ENCODE measurements around the gene DLL4.

Gene DLL4

GRCh38 chr15:40915116-40915661 is 14.0 kb upstream of the DLL4 start:
- Histone ChIP-seq H3K9ac (ENCODE audit: low read depth in 1 of 2, low read length in 2 of 2) (no peak overlapping the region), H3K4me1 (ENCODE audit: control insufficient read depth in 2 of 2, insufficient read depth in 2 of 2, low read length in 2 of 2) (no peaks in the 10 kb centered on the region), H3K9me3 (ENCODE audit: control insufficient read depth in 2 of 2, low read length in 2 of 2) (no peaks in the 10 kb centered on the region), H3K27me3 (ENCODE audit: control insufficient read depth in 2 of 2, insufficient read depth in 2 of 2, low read length in 2 of 2) (no peaks in the 10 kb centered on the region), H3K4me3 (ENCODE audit: low read length in 2 of 2) (no peak overlapping the region), H3K36me3 (ENCODE audit: control insufficient read depth in 2 of 2, insufficient read depth in 2 of 2, low read length in 2 of 2) (no peaks in the 10 kb centered on the region), H3K27ac (ENCODE audit: low read depth in 2 of 2, low read length in 2 of 2) (no peak overlapping the region)

GRCh38 chr15:40915679-40916078 is 13.5 kb upstream of the DLL4 start:
- Histone ChIP-seq H3K9me3 (ENCODE audit: control insufficient read depth in 2 of 2, low read length in 2 of 2) (no peaks in the 10 kb centered on the region), H3K4me1 (ENCODE audit: control insufficient read depth in 2 of 2, insufficient read depth in 2 of 2, low read length in 2 of 2) (no peaks in the 10 kb centered on the region), H3K9ac (ENCODE audit: low read depth in 1 of 2, low read length in 2 of 2) (no peak overlapping the region), H3K36me3 (ENCODE audit: control insufficient read depth in 2 of 2, insufficient read depth in 2 of 2, low read length in 2 of 2) (no peaks in the 10 kb centered on the region), H3K27me3 (ENCODE audit: control insufficient read depth in 2 of 2, insufficient read depth in 2 of 2, low read length in 2 of 2) (no peaks in the 10 kb centered on the region), H3K4me3 (ENCODE audit: low read length in 2 of 2) (no peak overlapping the region), H3K27ac (ENCODE audit: low read depth in 2 of 2, low read length in 2 of 2) (no peak overlapping the region)

- Histone ChIP-seq H3K9ac (ENCODE audit: low read depth in 1 of 2, low read length in 2 of 2) (no peak overlapping the region), H3K4me3 (ENCODE audit: low read length in 2 of 2) (no peak overlapping the region), H3K36me3 (ENCODE audit: control insufficient read depth in 2 of 2, insufficient read depth in 2 of 2, low read length in 2 of 2) (no peaks in the 10 kb centered on the region), H3K4me1 (ENCODE audit: control insufficient read depth in 2 of 2, insufficient read depth in 2 of 2, low read length in 2 of 2) (peaks cover 3 to 7% of the 10 kb centered on the region in 2 donors), H3K27ac (ENCODE audit: low read depth in 2 of 2, low read length in 2 of 2) (no peak overlapping the region), H3K9me3 (ENCODE audit: control insufficient read depth in 2 of 2, low read length in 2 of 2) (no peaks in the 10 kb centered on the region), H3K27me3 (ENCODE audit: control insufficient read depth in 2 of 2, insufficient read depth in 2 of 2, low read length in 2 of 2) (no peaks in the 10 kb centered on the region)
Measured at GRCh38 chr15:40917585-40917984, 11.6 kb upstream of the DLL4 start.

- H3K9me3 ChIP-seq (ENCODE audit: control insufficient read depth in 2 of 2, low read length in 2 of 2) = no peaks in the 10 kb centered on the region
- H3K9ac ChIP-seq (ENCODE audit: low read depth in 1 of 2, low read length in 2 of 2) = no peak overlapping the region
- no peaks in the 10 kb centered on the region for H3K36me3 ChIP-seq (ENCODE audit: control insufficient read depth in 2 of 2, insufficient read depth in 2 of 2, low read length in 2 of 2)
- H3K4me3 ChIP-seq (ENCODE audit: low read length in 2 of 2) = no peak overlapping the region
- H3K27ac ChIP-seq (ENCODE audit: low read depth in 2 of 2, low read length in 2 of 2) = peak overlapping the region in 1 of 2 donors; percentile 23
- peaks cover 9 to 13% of the 10 kb centered on the region in 2 donors for H3K4me1 ChIP-seq (ENCODE audit: control insufficient read depth in 2 of 2, insufficient read depth in 2 of 2, low read length in 2 of 2)
- no peaks in the 10 kb centered on the region for H3K27me3 ChIP-seq (ENCODE audit: control insufficient read depth in 2 of 2, insufficient read depth in 2 of 2, low read length in 2 of 2)
Measured at GRCh38 chr15:40918146-40918798, 10.9 kb upstream of the DLL4 start.

- H3K27me3 ChIP-seq (ENCODE audit: control insufficient read depth in 2 of 2, insufficient read depth in 2 of 2, low read length in 2 of 2) = no peaks in the 10 kb centered on the region
- no peaks in the 10 kb centered on the region for H3K9me3 ChIP-seq (ENCODE audit: control insufficient read depth in 2 of 2, low read length in 2 of 2)
- H3K27ac ChIP-seq (ENCODE audit: low read depth in 2 of 2, low read length in 2 of 2) = peak overlapping the region in 1 of 2 donors; percentile 23
- no peak overlapping the region for H3K9ac ChIP-seq (ENCODE audit: low read depth in 1 of 2, low read length in 2 of 2)
- H3K4me1 ChIP-seq (ENCODE audit: control insufficient read depth in 2 of 2, insufficient read depth in 2 of 2, low read length in 2 of 2) = peaks cover 9 to 13% of the 10 kb centered on the region in 2 donors
- H3K4me3 ChIP-seq (ENCODE audit: low read length in 2 of 2) = no peak overlapping the region
- no peaks in the 10 kb centered on the region for H3K36me3 ChIP-seq (ENCODE audit: control insufficient read depth in 2 of 2, insufficient read depth in 2 of 2, low read length in 2 of 2)
Measured at GRCh38 chr15:40918799-40919392, 10.2 kb upstream of the DLL4 start.

- Histone ChIP-seq H3K4me3 (ENCODE audit: low read length in 2 of 2) (no peak overlapping the region), H3K9me3 (ENCODE audit: control insufficient read depth in 2 of 2, low read length in 2 of 2) (no peaks in the 10 kb centered on the region), H3K27ac (ENCODE audit: low read depth in 2 of 2, low read length in 2 of 2) (peak overlapping the region in 1 of 2 donors; percentile 38), H3K9ac (ENCODE audit: low read depth in 1 of 2, low read length in 2 of 2) (no peak overlapping the region), H3K4me1 (ENCODE audit: control insufficient read depth in 2 of 2, insufficient read depth in 2 of 2, low read length in 2 of 2) (peaks cover 24 to 28% of the 10 kb centered on the region in 2 donors), H3K27me3 (ENCODE audit: control insufficient read depth in 2 of 2, insufficient read depth in 2 of 2, low read length in 2 of 2) (peaks cover 8 to 10% of the 10 kb centered on the region in 2 donors), H3K36me3 (ENCODE audit: control insufficient read depth in 2 of 2, insufficient read depth in 2 of 2, low read length in 2 of 2) (no peaks in the 10 kb centered on the region)
Measured at GRCh38 chr15:40921949-40922607, 7.1 kb upstream of the DLL4 start.

- Histone ChIP-seq H3K27me3 (ENCODE audit: control insufficient read depth in 2 of 2, insufficient read depth in 2 of 2, low read length in 2 of 2) (peaks cover 13% of the 10 kb centered on the region in 2 donors), H3K9ac (ENCODE audit: low read depth in 1 of 2, low read length in 2 of 2) (no peak overlapping the region), H3K4me1 (ENCODE audit: control insufficient read depth in 2 of 2, insufficient read depth in 2 of 2, low read length in 2 of 2) (peaks cover 28 to 31% of the 10 kb centered on the region in 2 donors), H3K27ac (ENCODE audit: low read depth in 2 of 2, low read length in 2 of 2) (peak overlapping the region in 1 of 2 donors; percentile 38), H3K36me3 (ENCODE audit: control insufficient read depth in 2 of 2, insufficient read depth in 2 of 2, low read length in 2 of 2) (no peaks in the 10 kb centered on the region), H3K4me3 (ENCODE audit: low read length in 2 of 2) (no peak overlapping the region), H3K9me3 (ENCODE audit: control insufficient read depth in 2 of 2, low read length in 2 of 2) (no peaks in the 10 kb centered on the region)
Measured at GRCh38 chr15:40922608-40923005, 6.5 kb upstream of the DLL4 start.

- Histone ChIP-seq H3K4me3 (ENCODE audit: low read length in 2 of 2) (no peak overlapping the region), H3K27ac (ENCODE audit: low read depth in 2 of 2, low read length in 2 of 2) (no peak overlapping the region), H3K27me3 (ENCODE audit: control insufficient read depth in 2 of 2, insufficient read depth in 2 of 2, low read length in 2 of 2) (peaks cover 13% of the 10 kb centered on the region in 2 donors), H3K9ac (ENCODE audit: low read depth in 1 of 2, low read length in 2 of 2) (no peak overlapping the region), H3K9me3 (ENCODE audit: control insufficient read depth in 2 of 2, low read length in 2 of 2) (no peaks in the 10 kb centered on the region), H3K36me3 (ENCODE audit: control insufficient read depth in 2 of 2, insufficient read depth in 2 of 2, low read length in 2 of 2) (no peaks in the 10 kb centered on the region), H3K4me1 (ENCODE audit: control insufficient read depth in 2 of 2, insufficient read depth in 2 of 2, low read length in 2 of 2) (peaks cover 33 to 34% of the 10 kb centered on the region in 2 donors)
Measured at GRCh38 chr15:40923551-40923950, 5.6 kb upstream of the DLL4 start.

- Histone ChIP-seq H3K27ac (ENCODE audit: low read depth in 2 of 2, low read length in 2 of 2) (no peak overlapping the region), H3K27me3 (ENCODE audit: control insufficient read depth in 2 of 2, insufficient read depth in 2 of 2, low read length in 2 of 2) (peaks cover 13% of the 10 kb centered on the region in 2 donors), H3K36me3 (ENCODE audit: control insufficient read depth in 2 of 2, insufficient read depth in 2 of 2, low read length in 2 of 2) (no peaks in the 10 kb centered on the region), H3K9me3 (ENCODE audit: control insufficient read depth in 2 of 2, low read length in 2 of 2) (no peaks in the 10 kb centered on the region), H3K9ac (ENCODE audit: low read depth in 1 of 2, low read length in 2 of 2) (no peak overlapping the region), H3K4me1 (ENCODE audit: control insufficient read depth in 2 of 2, insufficient read depth in 2 of 2, low read length in 2 of 2) (peaks cover 43 to 50% of the 10 kb centered on the region in 2 donors), H3K4me3 (ENCODE audit: low read length in 2 of 2) (peak overlapping the region in 1 of 2 donors; percentile 22)
Measured at GRCh38 chr15:40925495-40925862, 3.7 kb upstream of the DLL4 start.

Measured in mucosa of rectum (tissue), 2 donors.